Measurements from ENCODE around the gene OSM.

Gene OSM

DNA sequence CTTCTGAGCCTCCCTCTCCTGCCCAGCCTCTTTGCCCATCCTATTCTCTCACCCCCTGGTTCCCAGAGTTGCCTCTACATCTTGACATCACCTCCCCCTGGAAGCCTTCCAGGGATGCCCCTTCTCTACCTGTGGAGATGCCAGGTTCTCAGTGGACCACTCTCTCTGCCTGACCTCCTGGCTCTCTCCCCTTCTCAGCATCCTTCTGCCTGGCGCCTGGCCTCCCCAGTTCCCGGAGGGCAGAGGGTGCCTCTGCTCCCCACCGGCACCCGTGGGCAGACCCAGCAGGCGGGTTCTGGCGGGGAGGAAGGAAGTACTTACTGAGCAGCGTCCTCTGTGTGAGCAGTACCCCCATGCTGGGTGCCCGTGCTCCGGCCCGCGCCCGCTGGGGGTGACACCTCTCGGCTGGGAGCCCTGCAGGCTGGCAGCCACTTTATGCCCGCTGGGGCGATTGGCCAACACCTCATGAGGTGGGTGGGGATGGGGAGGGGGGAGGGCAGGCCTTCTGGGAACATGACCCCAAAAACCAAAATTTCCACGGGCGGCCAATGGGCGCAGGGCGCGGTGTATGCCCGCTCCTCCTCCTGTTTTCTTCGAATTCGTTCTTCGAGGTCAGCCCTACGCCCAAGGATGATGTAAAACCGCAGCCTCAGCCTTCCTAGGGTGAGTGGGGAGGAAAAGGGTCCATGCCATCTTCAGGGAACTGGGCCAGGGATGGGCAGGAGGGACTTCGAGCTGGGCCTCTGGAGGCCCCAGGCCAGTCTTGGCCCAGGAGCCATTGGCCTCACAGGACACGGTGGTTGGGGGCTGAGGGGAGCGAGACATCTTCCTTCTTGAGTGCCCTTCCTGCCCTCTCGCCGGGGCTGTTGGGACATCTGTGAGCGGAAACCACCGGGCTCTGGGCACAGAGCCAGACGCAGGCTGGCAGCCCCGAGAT is at the start of gene OSM:
TSS of gene OSM (minus strand) at position 407 of the 937 bp plus-strand sequence. CDS start at position 355, 52 bp downstream.
- peak; percentile 68 for DNase-seq

- DNase-seq, result no peak
Observed at GRCh38 chr22:30315962-30316576, 49.4 kb upstream of the OSM start.

DNA sequence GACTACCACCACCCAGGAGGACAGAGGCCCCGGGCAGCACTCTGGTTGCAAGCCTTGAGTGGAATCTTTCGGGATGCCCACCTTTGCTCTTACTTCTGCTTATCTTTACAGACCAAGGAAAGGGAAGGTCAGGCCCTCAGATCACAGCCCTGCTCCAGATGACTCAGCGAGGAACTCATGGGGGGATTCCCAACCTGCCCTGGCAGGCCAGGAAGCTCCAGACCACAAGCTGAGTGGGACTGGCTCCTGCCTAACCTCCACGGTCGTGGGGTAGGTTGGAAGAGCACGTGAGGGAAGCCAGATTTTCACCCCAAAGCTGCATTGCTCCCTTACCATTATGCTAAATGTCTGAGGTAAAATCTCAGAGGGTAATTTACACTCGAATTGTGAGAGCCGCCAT is 48.3 kb upstream of the OSM start:
- DNase-seq, result peak; percentile 43

DNA sequence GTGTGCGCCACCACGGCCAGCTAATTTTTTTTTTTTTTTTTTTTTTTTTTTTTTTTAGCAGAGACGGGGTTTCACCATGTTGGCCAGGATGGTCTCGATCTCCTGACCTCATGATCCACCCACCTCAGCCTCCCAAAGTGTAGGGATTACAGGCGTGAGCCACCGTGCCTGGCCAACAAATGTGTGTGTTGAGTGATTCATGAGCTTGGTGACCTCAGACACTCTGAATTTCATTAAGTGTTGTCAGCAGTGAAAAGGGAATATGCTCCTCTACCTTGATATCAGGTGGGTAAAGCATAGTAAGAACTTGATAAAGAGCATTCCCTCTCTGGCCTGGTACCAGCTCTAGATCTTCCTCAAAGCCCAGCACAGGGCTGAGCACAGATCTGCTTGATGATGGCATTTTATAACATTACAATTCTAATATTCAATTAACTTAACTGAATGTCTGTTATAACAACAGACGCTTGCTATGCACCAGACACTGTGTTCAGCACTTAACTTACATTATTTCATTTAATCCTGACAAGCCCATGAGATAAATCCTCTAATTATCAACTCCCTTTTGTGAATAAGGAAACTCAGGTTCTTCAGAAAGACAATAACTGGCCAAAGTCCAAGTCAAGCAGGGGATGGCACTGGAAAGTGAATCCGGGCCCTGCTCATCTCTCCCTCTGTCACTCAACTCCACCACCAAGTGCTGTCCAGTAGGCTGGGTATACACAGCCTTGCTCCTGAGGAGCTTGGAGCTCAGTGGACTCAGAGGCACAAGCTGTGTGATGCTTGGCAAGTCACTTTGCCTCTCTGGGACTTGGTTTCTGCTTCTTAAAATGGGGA is 47.1 kb upstream of the OSM start:
- no peak for DNase-seq

DNA sequence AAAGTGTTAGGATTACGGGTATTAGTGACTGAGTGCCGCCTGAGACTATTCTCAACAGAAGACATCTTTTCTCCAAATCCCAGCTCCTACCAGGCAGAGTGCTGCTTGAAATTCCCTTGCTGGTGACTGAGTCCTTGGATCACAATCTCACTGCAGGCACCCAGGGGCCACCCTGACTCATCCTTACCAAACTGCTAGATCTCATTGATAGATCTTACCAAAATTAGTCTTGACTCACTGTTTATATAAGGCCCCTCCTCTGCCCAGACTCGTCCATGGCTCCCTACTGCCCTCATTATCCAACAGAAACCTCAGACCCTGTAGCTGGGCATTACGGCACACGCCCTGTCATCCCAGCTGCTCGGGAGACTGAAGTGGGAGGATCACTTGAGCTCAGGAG is 45.4 kb upstream of the OSM start:
- no peak for DNase-seq

DNA sequence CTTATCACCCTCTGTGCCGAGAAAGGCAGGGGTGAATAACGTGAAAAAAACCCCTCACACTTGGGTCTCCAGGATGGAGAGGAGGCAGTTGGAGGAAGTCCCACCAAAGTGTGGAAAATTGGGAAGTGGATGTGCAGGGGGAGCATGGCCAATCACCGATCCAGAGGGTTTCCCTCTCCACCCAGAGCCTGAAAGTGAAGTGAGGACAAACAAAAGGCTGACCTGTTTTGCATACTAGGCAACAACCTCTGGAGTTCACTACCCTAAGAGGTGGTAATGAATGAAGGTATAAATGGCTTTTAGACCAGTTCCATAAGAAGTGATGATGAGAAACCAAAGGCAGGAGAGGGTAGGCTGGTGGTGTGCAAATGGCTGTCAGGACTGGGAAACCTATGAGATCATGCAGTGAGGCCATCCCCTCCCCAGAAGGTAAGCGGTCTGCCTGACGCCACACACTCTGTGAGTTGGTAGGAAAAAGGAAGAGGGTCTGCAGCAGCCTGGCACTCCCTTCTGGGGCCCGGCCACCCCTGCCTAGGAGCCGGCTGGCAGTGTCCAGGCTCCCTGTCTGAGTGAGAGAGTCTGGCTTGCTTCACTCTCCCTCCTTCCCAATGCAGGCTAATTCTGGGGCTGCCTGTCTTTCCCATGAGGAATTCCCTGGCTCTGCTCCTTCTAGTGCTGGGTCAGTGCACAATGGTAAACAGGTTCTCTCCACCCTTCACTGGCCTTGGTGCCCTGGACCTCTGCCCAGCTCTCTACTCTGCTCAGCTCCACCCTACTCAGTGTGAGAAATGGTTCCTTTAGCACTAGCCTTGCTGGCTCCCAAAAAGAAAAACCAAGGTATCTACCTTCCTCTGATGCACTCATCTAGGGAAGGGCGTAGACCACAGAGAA is 44.5 kb upstream of the OSM start:
- no peak for DNase-seq

GRCh38 chr22:30309951-30310741 is 43.5 kb upstream of the OSM start:
- no peak for DNase-seq

DNA sequence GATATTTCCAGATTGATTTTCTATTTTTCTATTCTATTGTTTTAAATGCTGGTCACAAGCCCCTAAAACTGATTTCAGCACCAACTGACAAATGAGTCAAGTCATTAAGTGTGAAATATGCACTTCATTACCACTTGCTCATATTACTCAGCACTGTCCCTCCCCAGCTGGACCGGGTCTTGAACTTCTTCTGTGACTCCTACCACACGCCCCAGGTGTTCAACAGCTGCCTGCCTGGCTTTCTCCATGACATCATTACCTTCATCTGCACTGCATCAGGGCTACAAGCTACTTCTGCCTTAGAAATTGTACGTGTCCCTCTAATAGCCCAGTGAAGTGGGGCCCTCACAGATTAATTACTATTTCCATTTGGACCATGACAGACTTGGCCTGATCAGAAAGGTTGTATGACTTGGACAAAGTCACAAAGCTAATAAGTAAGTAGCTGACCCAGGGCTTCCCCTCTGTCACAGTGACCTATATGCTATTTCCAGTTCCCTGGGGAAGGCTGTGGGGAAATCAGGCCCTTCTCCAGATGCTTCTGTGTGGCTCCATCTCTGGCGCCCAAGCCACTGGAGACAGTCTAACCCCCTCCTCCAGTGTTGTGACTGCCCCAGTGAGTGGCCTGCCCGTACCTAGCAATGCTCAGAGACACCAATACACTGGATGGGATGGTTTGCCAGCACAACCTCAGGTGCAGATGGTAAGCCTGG is 42.0 kb upstream of the OSM start:
- DNase-seq, result no peak

DNA sequence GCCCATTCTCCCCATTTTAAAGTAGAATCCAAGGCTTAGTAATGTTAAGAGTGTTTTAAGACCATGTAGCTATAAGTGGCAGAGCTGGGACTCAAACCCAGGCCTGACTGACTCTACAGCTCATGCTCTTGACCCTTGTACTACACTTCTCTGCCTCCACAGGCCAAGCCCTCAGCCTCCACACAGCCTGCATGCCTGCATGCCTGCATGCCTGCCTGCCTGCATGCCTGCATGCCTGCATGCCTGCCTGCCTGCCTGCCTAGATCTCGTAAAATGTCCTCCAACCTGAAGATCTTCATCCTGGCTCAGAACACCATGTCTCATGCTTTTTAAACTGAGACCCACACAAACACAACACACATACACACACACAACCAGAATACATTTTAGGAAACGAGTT is 41.4 kb upstream of the OSM start:
- no peak for DNase-seq

GRCh38 chr22:30307041-30307574 is 40.5 kb upstream of the OSM start:
- DNase-seq, result no peak

DNA sequence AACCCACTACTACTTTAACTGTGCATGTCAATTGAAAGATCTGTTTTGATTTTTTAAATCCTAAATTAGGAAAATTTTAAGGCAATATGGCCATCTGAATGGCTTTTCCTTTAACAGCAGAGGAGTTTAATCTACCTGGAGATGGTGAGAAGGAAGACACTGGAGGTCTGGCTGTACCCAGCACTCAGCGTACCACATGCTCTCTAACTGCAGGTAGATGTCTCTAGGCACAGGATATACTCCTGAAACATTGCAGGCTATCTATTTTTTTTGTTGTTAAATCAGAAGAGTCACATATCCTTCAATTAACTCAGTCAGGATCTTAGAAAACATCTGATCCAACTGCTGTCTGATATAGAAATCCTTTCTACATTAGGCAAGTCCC is 40.0 kb upstream of the OSM start:
- DNase-seq, result no peak

GRCh38 chr22:30305906-30306626 is 39.4 kb upstream of the OSM start:
- no peak for DNase-seq

GRCh38 chr22:30305519-30305905 is 38.9 kb upstream of the OSM start:
- DNase-seq, result peak; percentile 44

GRCh38 chr22:30304495-30305244 is 38.0 kb upstream of the OSM start:
- DNase-seq, result no peak

DNA sequence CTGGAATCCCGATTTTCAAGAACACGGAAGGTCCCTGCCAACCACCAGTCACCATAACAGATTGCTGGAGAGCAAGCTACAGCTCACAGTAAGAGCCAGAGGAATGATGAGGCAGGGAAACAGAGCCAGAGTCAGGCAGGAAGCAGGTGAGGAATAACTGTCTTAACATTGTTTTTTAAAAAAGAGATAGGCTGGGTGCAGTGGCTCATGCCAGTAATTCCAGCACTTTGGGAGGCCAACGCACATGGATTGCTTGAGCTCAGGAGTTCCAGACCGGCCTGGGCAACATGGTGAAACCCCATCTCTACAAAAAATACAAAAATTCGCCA is 36.1 kb upstream of the OSM start:
- DNase-seq, result no peak

- no peak for DNase-seq
Observed at GRCh38 chr22:30301995-30302809, 35.6 kb upstream of the OSM start.

DNA sequence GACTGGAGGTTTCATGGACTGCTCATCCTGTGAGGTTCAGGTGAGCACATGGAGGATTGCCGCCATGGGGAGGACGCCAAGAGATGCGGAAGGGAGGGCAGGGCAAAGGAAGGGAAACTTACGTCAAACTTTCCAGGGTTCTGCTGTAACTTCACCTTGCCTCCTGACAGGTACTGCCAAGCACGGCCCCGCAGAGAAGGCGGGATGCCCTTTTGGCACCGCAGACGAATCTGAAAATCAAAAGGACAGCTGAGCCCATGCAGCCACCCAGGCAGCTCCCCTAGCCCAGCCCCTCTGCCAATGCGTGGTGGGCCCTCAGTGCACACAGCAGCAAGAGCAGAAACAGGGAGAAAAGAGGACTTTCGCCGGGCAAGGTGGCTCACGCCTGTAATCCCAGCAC is 32.7 kb upstream of the OSM start:
- no peak for DNase-seq

DNA sequence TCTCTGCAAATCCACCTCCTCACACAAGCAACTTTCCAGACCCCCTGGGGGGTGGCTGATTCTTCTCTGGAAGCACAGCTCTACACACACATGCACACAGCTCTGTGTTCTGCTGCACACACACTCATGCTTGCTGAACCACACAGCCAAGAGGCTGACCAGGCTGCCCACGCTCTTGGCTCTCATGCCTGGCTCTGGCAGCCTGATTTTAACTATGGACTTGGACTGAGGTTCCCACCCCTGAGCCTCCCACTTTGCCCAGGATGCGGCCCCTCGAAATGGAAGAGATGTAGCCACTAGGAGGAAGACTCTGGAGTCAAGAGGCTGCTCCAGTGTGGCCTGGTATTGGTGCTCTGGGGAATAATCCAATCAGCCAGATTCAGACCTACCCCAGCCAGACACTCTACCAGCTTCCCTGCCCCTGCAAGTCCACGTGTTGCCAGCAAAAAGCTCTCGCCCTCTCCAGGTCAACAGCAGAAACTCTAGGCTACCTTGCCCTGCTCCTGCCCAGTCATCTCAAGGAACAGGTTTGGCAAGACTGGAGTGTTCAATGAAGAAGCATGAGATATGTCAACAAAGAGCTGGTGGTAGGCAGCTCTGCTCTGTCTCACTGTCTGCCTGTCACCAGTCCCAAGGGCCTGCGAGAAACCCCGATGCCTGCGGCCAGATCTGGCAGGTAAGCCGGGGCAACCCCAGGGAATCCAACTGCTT is 31.5 kb upstream of the OSM start:
- no peak for DNase-seq
